GM12873 (cell line): Measurements from ENCODE around the gene LYSMD2.

ENCODE experiments used
- TF ChIP-seq, protein P1 (sequence below): IDR thresholded peaks from 2 replicates; pipeline ENCODE4 v1.5.1; 2012; ENCODE audit warnings: low read depth, mild to moderate bottlenecking, moderate library complexity, low read length, control low read depth; ENCODE audit not compliant: insufficient read depth; ENCODE audit errors: missing control alignments

The LYSMD2 gene

DNA sequence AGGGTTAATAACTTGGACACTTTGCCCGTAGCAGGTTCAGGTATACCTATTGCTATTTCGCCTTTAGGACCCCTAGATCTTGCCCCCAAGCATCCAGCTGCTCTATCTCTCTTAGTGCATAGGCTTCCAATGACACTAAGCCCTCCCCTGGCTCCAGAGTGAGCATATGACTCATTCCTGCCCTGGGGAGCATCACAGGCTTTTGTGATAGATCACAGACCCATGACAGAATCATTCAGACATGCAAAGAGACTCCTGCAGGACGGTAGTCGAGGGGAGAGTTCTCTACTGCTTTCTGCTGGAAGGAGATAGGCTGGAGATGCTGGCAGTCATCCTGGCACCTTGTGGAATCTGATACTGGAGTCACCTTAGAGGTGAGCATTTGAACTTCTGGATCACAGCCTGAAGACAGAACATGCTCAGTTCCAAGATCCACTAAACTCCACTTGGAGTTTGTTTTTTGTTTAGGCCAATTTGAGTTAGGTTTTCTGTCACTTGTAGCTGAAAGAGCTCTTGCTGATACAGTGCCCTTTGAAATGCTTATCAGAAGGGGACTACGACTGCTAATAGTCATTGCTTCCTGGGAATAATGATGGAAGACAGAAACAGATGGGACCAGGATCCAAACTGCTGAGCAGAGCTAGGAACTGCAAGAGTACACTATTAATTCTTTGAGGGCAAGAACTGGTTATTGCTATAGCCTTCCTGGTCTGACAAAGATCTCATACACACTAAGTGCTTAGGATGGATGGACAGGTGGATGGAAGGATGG lies 11.0 kb downstream of the LYSMD2 start:
- TF ChIP-seq, protein P1, sequence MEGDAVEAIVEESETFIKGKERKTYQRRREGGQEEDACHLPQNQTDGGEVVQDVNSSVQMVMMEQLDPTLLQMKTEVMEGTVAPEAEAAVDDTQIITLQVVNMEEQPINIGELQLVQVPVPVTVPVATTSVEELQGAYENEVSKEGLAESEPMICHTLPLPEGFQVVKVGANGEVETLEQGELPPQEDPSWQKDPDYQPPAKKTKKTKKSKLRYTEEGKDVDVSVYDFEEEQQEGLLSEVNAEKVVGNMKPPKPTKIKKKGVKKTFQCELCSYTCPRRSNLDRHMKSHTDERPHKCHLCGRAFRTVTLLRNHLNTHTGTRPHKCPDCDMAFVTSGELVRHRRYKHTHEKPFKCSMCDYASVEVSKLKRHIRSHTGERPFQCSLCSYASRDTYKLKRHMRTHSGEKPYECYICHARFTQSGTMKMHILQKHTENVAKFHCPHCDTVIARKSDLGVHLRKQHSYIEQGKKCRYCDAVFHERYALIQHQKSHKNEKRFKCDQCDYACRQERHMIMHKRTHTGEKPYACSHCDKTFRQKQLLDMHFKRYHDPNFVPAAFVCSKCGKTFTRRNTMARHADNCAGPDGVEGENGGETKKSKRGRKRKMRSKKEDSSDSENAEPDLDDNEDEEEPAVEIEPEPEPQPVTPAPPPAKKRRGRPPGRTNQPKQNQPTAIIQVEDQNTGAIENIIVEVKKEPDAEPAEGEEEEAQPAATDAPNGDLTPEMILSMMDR, result no peak

DNA sequence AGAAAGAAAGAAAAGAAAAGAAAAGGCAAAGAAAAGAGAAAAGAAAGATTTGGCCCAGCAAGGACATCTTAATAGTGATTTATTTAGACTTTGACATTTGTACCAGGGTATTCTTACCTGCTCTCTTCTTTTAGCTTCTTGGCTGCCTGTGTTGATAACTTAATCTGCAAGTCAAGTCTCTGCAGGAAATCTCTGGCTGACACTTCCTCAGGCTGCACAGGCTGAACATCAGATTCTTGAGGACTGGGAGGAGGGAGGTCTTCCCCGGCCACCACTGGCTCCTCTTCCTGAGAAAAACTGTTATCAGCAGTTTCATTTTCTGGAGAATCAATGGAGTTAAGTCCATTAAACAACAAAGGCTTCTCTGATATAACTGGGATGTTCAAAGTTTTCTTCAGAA lies 12.8 kb downstream of the LYSMD2 start:
- TF ChIP-seq, protein P1, result no peak

DNA sequence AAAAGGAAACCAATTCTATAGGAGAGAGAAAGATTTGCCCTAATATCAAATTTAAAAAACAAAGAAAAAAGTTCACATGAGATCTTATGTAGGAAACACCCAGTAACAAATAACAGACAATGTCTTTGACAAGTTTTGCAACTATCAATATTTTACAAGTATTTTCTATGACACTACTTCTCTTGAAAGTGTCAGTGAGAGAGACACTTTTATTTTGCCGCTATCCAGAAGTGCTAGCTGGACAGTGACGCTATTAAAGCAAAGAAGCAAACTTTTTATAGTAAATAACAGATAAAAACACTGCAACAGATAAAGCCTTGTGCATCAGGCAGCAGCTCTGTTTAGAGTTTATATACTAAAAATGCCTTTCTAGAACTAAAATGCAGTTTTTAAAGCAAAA lies 13.3 kb downstream of the LYSMD2 start:
- TF ChIP-seq, protein P1, result no peak

DNA sequence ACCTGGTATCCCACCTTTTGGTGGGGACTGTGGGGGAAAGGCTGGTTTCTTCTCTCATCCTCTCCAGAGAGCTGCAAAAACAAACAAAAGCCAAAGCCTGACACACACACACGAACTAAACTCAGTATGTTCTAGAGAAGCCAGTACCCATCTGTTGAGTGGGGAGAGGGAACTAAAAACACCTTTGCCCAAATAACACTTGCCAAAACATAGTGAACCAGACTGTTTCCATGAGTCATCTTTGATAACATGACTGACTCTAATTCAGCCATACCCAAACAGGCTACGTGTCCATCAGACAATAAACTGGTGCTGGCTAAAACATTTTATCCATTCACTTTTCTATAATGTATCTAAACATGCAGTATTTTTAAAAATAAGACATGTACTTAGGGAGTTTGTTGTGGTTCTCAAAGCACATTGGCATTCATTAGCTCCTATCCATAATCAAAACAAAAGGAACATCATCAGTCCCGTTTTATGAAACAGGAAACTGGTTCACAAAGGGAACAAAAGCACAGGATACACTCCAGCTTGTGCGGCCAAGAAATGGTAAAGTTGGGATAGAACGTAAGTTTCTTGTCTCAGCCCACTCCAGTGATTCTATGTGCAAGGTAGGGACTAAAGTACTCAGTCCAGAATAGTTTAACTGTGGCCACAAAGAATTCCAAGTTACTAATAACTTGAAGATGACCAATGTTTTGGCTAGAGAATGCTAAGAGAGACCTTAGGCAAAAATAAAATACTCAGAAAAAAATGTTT lies 16.1 kb downstream of the LYSMD2 start:
- TF ChIP-seq, protein P1, result no peak

DNA sequence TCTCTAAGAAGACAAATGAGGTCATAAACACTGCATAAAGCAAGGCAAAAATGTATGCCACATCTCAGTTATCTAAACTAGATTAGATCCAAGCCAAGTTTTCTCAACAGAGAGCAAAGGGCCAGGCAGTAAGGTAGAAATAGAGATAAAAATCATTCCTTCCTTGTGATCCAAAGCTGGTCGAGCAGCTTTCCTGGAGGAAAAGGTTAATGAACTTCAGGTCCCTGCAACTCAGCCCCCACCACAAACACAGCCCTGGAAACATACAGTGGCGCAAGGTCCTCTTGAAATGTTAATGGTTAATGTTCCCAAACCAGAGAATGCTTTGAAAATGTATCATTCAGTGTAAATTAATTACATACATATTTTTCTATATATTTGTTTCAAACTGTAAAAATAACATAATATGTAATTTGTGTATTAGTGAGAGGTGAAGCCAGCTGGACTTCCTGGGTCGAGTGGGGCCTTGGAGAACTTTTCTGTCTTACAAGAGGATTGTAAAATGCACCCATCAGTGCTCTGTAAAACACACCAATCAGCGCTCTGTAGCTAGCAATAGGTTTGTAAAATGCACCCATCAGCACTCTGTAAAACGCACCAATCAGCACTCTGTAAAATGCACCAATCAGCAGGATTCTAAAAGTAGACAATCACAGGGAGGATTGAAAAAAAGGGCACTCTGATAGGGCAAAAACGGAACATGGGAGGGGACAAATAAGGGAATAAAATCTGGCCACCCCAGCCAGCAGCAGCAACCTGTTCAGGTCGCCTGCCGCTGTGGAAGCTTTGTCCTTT lies 17.1 kb downstream of the LYSMD2 start:
- TF ChIP-seq, protein P1, result no peak

DNA sequence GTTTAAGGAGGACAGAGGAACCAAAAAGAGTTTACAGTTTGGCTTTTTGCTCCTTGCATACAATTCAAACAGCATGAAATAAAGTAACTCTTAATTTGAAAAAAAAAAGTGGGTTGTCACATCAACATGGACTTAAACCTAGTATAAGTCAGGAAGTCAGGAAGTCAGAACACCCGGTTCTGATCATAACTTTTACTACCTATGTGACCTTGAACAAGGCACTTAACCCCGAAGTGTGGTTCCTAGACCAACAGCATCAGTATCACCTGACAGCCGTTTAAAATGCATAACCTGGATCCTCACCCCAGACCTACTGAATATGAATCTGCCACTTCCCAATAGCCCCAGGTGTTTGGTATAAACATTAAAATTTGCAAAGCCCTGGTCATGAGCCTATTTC lies 18.7 kb downstream of the LYSMD2 start:
- TF ChIP-seq, protein P1, result no peak

DNA sequence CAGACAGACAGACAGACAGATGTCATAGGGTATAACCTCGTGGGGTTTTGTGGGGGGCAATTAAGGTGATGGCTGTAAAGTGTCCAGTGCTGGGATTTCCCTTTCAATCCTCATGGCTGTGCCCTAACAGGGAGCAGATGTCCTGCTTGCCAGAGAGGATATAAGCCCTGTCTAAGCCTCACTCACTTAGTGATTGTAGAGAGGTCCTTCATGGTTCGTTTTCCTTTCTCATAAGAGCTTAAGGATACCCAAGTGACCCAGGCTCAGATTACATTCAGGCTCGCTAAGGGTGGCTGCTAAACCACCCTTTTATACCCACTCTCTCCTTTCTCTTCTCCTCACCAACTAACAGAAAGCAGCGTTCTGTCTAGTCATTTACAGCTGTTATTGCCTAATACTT lies 19.2 kb downstream of the LYSMD2 start:
- TF ChIP-seq, protein P1, result no peak
